GM12878 (cell line): Measurements from ENCODE around the gene PTPRN2. TPM values are rescaled to one million over a fixed set of nuclear protein-coding genes. Genes with fewer than 3 reads are reported as not detected.

Experiments
- ATAC-seq: fragments of 200-7000 bp; cut with Tn5 transposase; 3 replicates; pipeline ENCODE4 v1.9.1; 2020; ENCODE audit warnings: mild to moderate bottlenecking, moderate library complexity
- BruUV-seq: library from RNA; stranded (reverse); fragments of 400-500 nt; replicated peaks from 2 replicates; lab custom pipeline; 2021; lab: Mats Ljungman, UMichigan
- CTCF ChIA-PET: fragments of 300-600 bp; sonication (Branson Sonifier 250); formaldehyde crosslinking; extraction: SDS; loops from one replicate; lab custom pipeline; 2021; ENCODE audit warnings: inconsistent platforms; lab: Yijun Ruan, JAX
- POLR2A ChIA-PET: fragments of 350-600 bp; formaldehyde crosslinking; extraction: SDS; loops from one replicate; lab custom pipeline; 2021; ENCODE audit warnings: inconsistent platforms; lab: Charles Lee
- RAD21 ChIA-PET: fragments of 300-600 bp; sonication (Branson Sonifier 250); formaldehyde crosslinking; loops from one replicate; lab custom pipeline; 2023; ENCODE audit warnings: antibody characterized with exemption; ENCODE audit not compliant: unreplicated experiment; lab: Charles Lee
- SMC1A ChIA-PET: fragments of 300-600 bp; sonication (Branson Sonifier 250); formaldehyde crosslinking; loops from one replicate; lab custom pipeline; 2023; ENCODE audit not compliant: unreplicated experiment, uncharacterized antibody; lab: Charles Lee
- DNase-seq: peaks from one replicate; pipeline ENCODE4 v3.0.0-alpha.2; 2011; ENCODE audit warnings: low read depth, low spot score
- FAIRE-seq: peaks from 3 replicates; lab custom pipeline; 2011; peaks lifted over from hg19 to GRCh38; lab: Jason Lieb, UNC
- H2AFZ ChIP-seq: 2 replicates; pipeline ENCODE4 v1.6.0; 2011; ENCODE audit warnings: low read depth, low read length, control low read depth; ENCODE audit not compliant: control insufficient read depth
- H3K27ac ChIP-seq: 2 replicates; pipeline ENCODE4 v1.5.1; 2011; ENCODE audit warnings: control low read depth; ENCODE audit not compliant: control insufficient read depth, insufficient read depth
- H3K27me3 ChIP-seq, 2 experiments: replicated peaks in 1 of 2; 2 replicates each; pipeline versions ENCODE4 v1.6.0 to v1.6.1; 2011; ENCODE audit warnings: low read length in 1 of 2; ENCODE audit not compliant: control insufficient read depth in 2 of 2, insufficient read depth in 2 of 2
- H3K36me3 ChIP-seq, 2 experiments: 2 replicates each; pipeline ENCODE4 v1.5.1; 2011; ENCODE audit warnings: low read length in 1 of 2; ENCODE audit not compliant: control insufficient read depth in 2 of 2, insufficient read depth in 2 of 2
- H3K4me1 ChIP-seq: 2 replicates; pipeline ENCODE4 v1.6.1; 2011; ENCODE audit warnings: mild to moderate bottlenecking, low read length, moderate library complexity, mixed read lengths; ENCODE audit not compliant: control insufficient read depth, insufficient read depth
- H3K4me2 ChIP-seq: 2 replicates; pipeline ENCODE4 v1.6.0; 2011; ENCODE audit warnings: control low read depth; ENCODE audit not compliant: control insufficient read depth, insufficient read depth
- H3K4me3 ChIP-seq: fragments of 200-600 bp; sonication (generic); 2 replicates; pipeline ENCODE4 v1.5.1; 2016
- H3K79me2 ChIP-seq: 2 replicates; pipeline ENCODE4 v1.6.0; 2011; ENCODE audit warnings: low read length; ENCODE audit not compliant: control insufficient read depth, insufficient read depth
- H3K9ac ChIP-seq: 2 replicates; pipeline ENCODE4 v1.8.0; 2011; ENCODE audit warnings: low read length, control low read depth, mixed read lengths; ENCODE audit not compliant: control insufficient read depth, insufficient read depth
- H3K9me3 ChIP-seq: replicated peaks from 3 replicates; pipeline ENCODE4 v1.5.1; 2011; ENCODE audit warnings: mild to moderate bottlenecking, low read length; ENCODE audit not compliant: control insufficient read depth, insufficient read depth
- H4K20me1 ChIP-seq: 2 replicates; pipeline ENCODE4 v1.6.0; 2011; ENCODE audit not compliant: control insufficient read depth, insufficient read depth
- CBX3 ChIP-seq: fragments of 200-600 bp; sonication (generic); IDR thresholded peaks from 2 replicates; pipeline ENCODE4 v1.6.1; 2016; ENCODE audit warnings: low read depth, borderline replicate concordance
- CEBPZ ChIP-seq: fragments of 150-350 bp; IDR thresholded peaks from 2 replicates; pipeline ENCODE4 v1.6.1; 2016; ENCODE audit warnings: low read depth, low read length
- ELK1 ChIP-seq: IDR thresholded peaks from 2 replicates; pipeline ENCODE4 v1.6.1; 2012; ENCODE audit warnings: low read depth, low read length, improper control_type of control experiment
- EP300 ChIP-seq, 2 experiments: fragments of 150-350 bp in 1 of 2; IDR thresholded peaks; 2 replicates each; pipeline ENCODE4 v1.6.1; 2011 to 2012; ENCODE audit warnings: low read depth in 2 of 2, low read length in 2 of 2, borderline replicate concordance in 1 of 2, improper control_type of control experiment in 1 of 2, inconsistent platforms in 1 of 2; ENCODE audit not compliant: control insufficient read depth in 1 of 2
- ETV6 ChIP-seq, 2 experiments: fragments of 450-650 bp in 1 of 2; IDR thresholded peaks in 1 of 2; conservative IDR thresholded peaks in 1 of 2; 2 replicates each; pipeline ENCODE4 v1.6.1; 2014; ENCODE audit warnings: antibody characterized with exemption in 1 of 2, borderline replicate concordance in 1 of 2, low read depth in 1 of 2, mild to moderate bottlenecking in 1 of 2, moderate library complexity in 1 of 2
- EZH2 ChIP-seq: IDR thresholded peaks from 2 replicates; pipeline ENCODE4 v1.6.1; 2012; ENCODE audit warnings: low read depth, mild to moderate bottlenecking, control low read depth, inconsistent platforms, low read length, borderline replicate concordance; ENCODE audit not compliant: control insufficient read depth
- JUND ChIP-seq: IDR thresholded peaks from 2 replicates; pipeline ENCODE4 v1.6.1; 2012; ENCODE audit warnings: low read depth, mild to moderate bottlenecking, low read length, improper control_type of control experiment, moderate library complexity
- KLF5 ChIP-seq: fragments of 450-650 bp; IDR thresholded peaks from 2 replicates; pipeline ENCODE4 v1.6.1; 2014; ENCODE audit warnings: mild to moderate bottlenecking; ENCODE audit not compliant: partially characterized antibody
- MEF2A ChIP-seq: IDR thresholded peaks from 2 replicates; pipeline ENCODE4 v1.6.1; 2011; ENCODE audit warnings: low read depth, mild to moderate bottlenecking, low read length, moderate library complexity; ENCODE audit not compliant: insufficient read depth
- NR2F1 ChIP-seq: fragments of 450-650 bp; conservative IDR thresholded peaks from 2 replicates; pipeline ENCODE4 v1.6.1; 2017; ENCODE audit warnings: mild to moderate bottlenecking
- NRF1 ChIP-seq: conservative IDR thresholded peaks from 2 replicates; pipeline ENCODE4 v1.6.1; 2011; ENCODE audit warnings: mild to moderate bottlenecking, low read depth, low read length, improper control_type of control experiment
- PKNOX1 ChIP-seq: fragments of 450-650 bp; IDR thresholded peaks from 2 replicates; pipeline ENCODE4 v1.6.1; 2016; ENCODE audit warnings: mild to moderate bottlenecking
- POLR2AphosphoS5 ChIP-seq: IDR thresholded peaks from 2 replicates; pipeline ENCODE4 v1.6.1; 2011; ENCODE audit warnings: mild to moderate bottlenecking, low read length, inconsistent platforms
- RCOR1 ChIP-seq: conservative IDR thresholded peaks from 2 replicates; pipeline ENCODE4 v1.6.1; 2012; ENCODE audit warnings: low read depth, low read length, improper control_type of control experiment
- SMAD5 ChIP-seq: IDR thresholded peaks from 2 replicates; pipeline ENCODE4 v1.6.1; 2016; ENCODE audit warnings: antibody characterized with exemption, low read depth
- SMARCA5 ChIP-seq: fragments of 450-650 bp; IDR thresholded peaks from 2 replicates; pipeline ENCODE4 v1.6.1; 2017; ENCODE audit warnings: mild to moderate bottlenecking
- TCF3 ChIP-seq: IDR thresholded peaks from 2 replicates; pipeline ENCODE4 v1.6.1; 2012; ENCODE audit warnings: low read depth, mild to moderate bottlenecking, low read length, borderline replicate concordance; ENCODE audit not compliant: insufficient read depth
- ZNF207 ChIP-seq: fragments of 450-650 bp; IDR thresholded peaks from 2 replicates; pipeline ENCODE4 v1.6.1; 2014; ENCODE audit warnings: antibody characterized with exemption, mild to moderate bottlenecking, borderline replicate concordance
- ZNF384 ChIP-seq: IDR thresholded peaks from 2 replicates; pipeline ENCODE4 v1.6.1; 2012; ENCODE audit warnings: low read depth, mild to moderate bottlenecking, low read length, improper control_type of control experiment, borderline replicate concordance
- WGBS: methylation state at CpG from one replicate; pipeline ENCODE4 v1.1.6; 2016; ENCODE audit warnings: low lambda C conversion rate; ENCODE audit not compliant: insufficient replicate concordance, insufficient coverage; ENCODE audit errors: missing lambda C conversion rate; 5-methylcytosine and 5-hydroxymethylcytosine counted together
- in situ Hi-C: fragments of 300-500 bp; cut with MboI; formaldehyde crosslinking; loops from 9 replicates; pipeline ENCODE4 v1.14.3; 2018; ENCODE audit warnings: mixed read lengths
- intact Hi-C: fragments of 100-400 bp; cut with micrococcal nuclease; formaldehyde crosslinking; loops from one replicate; pipeline ENCODE4 v1.14.2; 2022; ENCODE audit not compliant: unreplicated experiment
- polyA plus RNA-seq, 11 experiments: library from polyadenylated mRNA; depleted of rRNA in 4 of 11; unstranded in 6 of 11; stranded (reverse) in 5 of 11; fragments of >200 nt; fragmentation: Nextera tagmentation in 4 of 11; fragmentation: Illumina TruSeq in 1 of 11; extraction: Ambion mirVana in 4 of 11; extraction: Trizol in 1 of 11; gene quantifications; 1 replicate in 1 of 11; 2 replicates in 10 of 11; pipeline versions ENCODE4 v1.2.1 to v1.2.3, GENCODE V29; 2011 to 2016; ENCODE audit warnings: inconsistent platforms in 2 of 11, missing spikeins in 2 of 11, low read depth in 1 of 11
- total RNA-seq, 4 experiments: library from RNA; depleted of rRNA in 3 of 4; stranded (reverse); fragments of >200 nt in 3 of 4; fragmentation: Illumina TruSeq in 1 of 4; extraction: Trizol in 1 of 4; gene quantifications; 2 replicates each; pipeline versions ENCODE4 v1.2.1 to v1.2.3, GENCODE V29; 2013 to 2021

PTPRN2 gene
- total and polyA plus RNA-seq, 10 of the 15 experiments (the other 5 are each of a cell fraction or from before 2014, with no cell fraction given), result 5.4 TPM; not detected in 9

GRCh38 chr7:157522189-157522588, 1065.4 kb downstream of the PTPRN2 start (continued):
- TF ChIP-seq ELK1 (no peak), CBX3 (no peak), JUND (no peak), TCF3 (no peak), KLF5 (no peak)

- ChIA-PET RAD21 (no interaction called here), CTCF (no interaction called here), SMC1A (no interaction called here), POLR2A (no interaction called here)
- no peaks in the 10 kb centered on the region for H3K27me3 ChIP-seq
- BruUV-seq, result no TSS peak
- ATAC-seq (no peak), FAIRE-seq (no peak), DNase-seq (no peak)
- no peak overlapping the region for H2AFZ ChIP-seq
- H3K9ac ChIP-seq, result no peak overlapping the region
- no peak for TF ChIP-seq ZNF384
- no peak for TF ChIP-seq NRF1
- TF ChIP-seq MEF2A, result no peak
- TF ChIP-seq NR2F1, result no peak
- TF ChIP-seq SMAD5, result no peak
- TF ChIP-seq POLR2AphosphoS5, result no peak
- no peak for TF ChIP-seq EP300 (IDR thresholded peaks at IDR 0.05; ENCODE audit: borderline replicate concordance in 1 of 2, control insufficient read depth in 1 of 2, low read depth in 2 of 2, low read length in 2 of 2)
- no peak for TF ChIP-seq EZH2
- no peak for TF ChIP-seq SMARCA5
- TF ChIP-seq CEBPZ, result no peak
- no peak for TF ChIP-seq ZNF207
- no peak for TF ChIP-seq RCOR1
- TF ChIP-seq PKNOX1, result no peak
- TF ChIP-seq ETV6 (conservative IDR thresholded peaks at IDR 0.05 in 1 of 2, IDR thresholded peaks at IDR 0.05 in 1 of 2; ENCODE audit: borderline replicate concordance in 1 of 2, low read depth in 1 of 2), result no peak
- H3K79me2 ChIP-seq, result no peaks in the 10 kb centered on the region
- in situ Hi-C loops, result no loop called here
- no peaks in the 10 kb centered on the region for H3K36me3 ChIP-seq
- H3K4me3 ChIP-seq, result no peak overlapping the region
- H3K4me2 ChIP-seq, result no peak overlapping the region
- 73% methylated on average over 18 of the region's 18 CpGs for WGBS
- no peaks in the 10 kb centered on the region; the same call in 2 of the 3 replicates for H3K9me3 ChIP-seq
- no peaks in the 10 kb centered on the region for H4K20me1 ChIP-seq
- H3K4me1 ChIP-seq, result no peaks in the 10 kb centered on the region
- intact Hi-C loops, result no loop called here
- H3K27ac ChIP-seq, result no peak overlapping the region
Observed at GRCh38 chr7:157521752-157522151, 1065.9 kb downstream of the PTPRN2 start.
